ENCODE data around the gene CPA1. TPM values are rescaled to one million over a fixed set of nuclear protein-coding genes. Genes with fewer than 3 reads are reported as not detected.

CPA1 gene
- total RNA-seq, 2 donors from 2014 or later: 26,456 to 42,834 TPM

- Histone ChIP-seq H3K4me1 (no peaks in the 10 kb centered on the region), H3K27me3 (no peaks in the 10 kb centered on the region), H3K27ac (no peak overlapping the region), H3K9me3 (no peaks in the 10 kb centered on the region), H3K4me3 (no peak overlapping the region), H3K36me3 (replicated peaks in 1 of 2; ENCODE audit: insufficient read depth in 1 of 2, low read depth in 2 of 2) (no peaks in the 10 kb centered on the region)
- intact Hi-C loops (cut with DNase I): no loop called here
- WGBS, 2 donors: 77 to 78% methylated on average over 2 of the region's 2 CpGs
- TF ChIP-seq POLR2A (IDR thresholded peaks at IDR 0.05): no peak
- no peak for TF ChIP-seq CTCF (IDR thresholded peaks at IDR 0.05)
- DNase-seq: no peak
- ATAC-seq: no peak
Measured at GRCh38 chr7:130405003-130405402, 24.7 kb downstream of the CPA1 start.

- no peak overlapping the region for H3K27ac ChIP-seq
- WGBS, 2 donors: 76 to 78% methylated on average over 3 of the region's 3 CpGs
Measured at GRCh38 chr7:130409067-130409711, 28.9 kb downstream of the CPA1 start.

GRCh38 chr7:130409712-130410072 is 29.4 kb downstream of the CPA1 start:
- DNase-seq (no peak), ATAC-seq (no peak)
- Histone ChIP-seq H3K4me3 (no peak overlapping the region), H3K36me3 (replicated peaks in 1 of 2; ENCODE audit: insufficient read depth in 1 of 2, low read depth in 2 of 2) (no peaks in the 10 kb centered on the region), H3K9me3 (no peaks in the 10 kb centered on the region), H3K4me1 (no peaks in the 10 kb centered on the region), H3K27me3 (no peaks in the 10 kb centered on the region), H3K27ac (no peak overlapping the region)
- intact Hi-C loops (cut with DNase I): no loop called here
- TF ChIP-seq POLR2A (IDR thresholded peaks at IDR 0.05) (no peak), CTCF (IDR thresholded peaks at IDR 0.05) (no peak)
- 81 to 93% methylated on average over 4 of the region's 4 CpGs for WGBS, 2 donors

More at GRCh38 chr7:130409067-130409711, 28.9 kb downstream of the CPA1 start:
- Histone ChIP-seq H3K27me3 (no peaks in the 10 kb centered on the region), H3K9me3 (no peaks in the 10 kb centered on the region), H3K36me3 (replicated peaks in 1 of 2; ENCODE audit: insufficient read depth in 1 of 2, low read depth in 2 of 2) (no peaks in the 10 kb centered on the region), H3K4me3 (no peak overlapping the region), H3K4me1 (no peaks in the 10 kb centered on the region)
- no peak for ATAC-seq
- TF ChIP-seq CTCF (IDR thresholded peaks at IDR 0.05) (no peak), POLR2A (IDR thresholded peaks at IDR 0.05) (no peak)
- DNase-seq: no peak
- intact Hi-C loops (cut with DNase I): no loop called here

GRCh38 chr7:130410868-130411541 is 30.7 kb downstream of the CPA1 start:
- H3K27me3 ChIP-seq: no peaks in the 10 kb centered on the region
- ATAC-seq (no peak), DNase-seq (no peak)
- no peaks in the 10 kb centered on the region for H3K4me1 ChIP-seq
- TF ChIP-seq POLR2A (IDR thresholded peaks at IDR 0.05) (no peak), CTCF (IDR thresholded peaks at IDR 0.05) (no peak)
- no peaks in the 10 kb centered on the region for H3K36me3 ChIP-seq (replicated peaks in 1 of 2; ENCODE audit: insufficient read depth in 1 of 2, low read depth in 2 of 2)
- 80 to 83% methylated on average over 4 of the region's 4 CpGs for WGBS, 2 donors
- intact Hi-C loops (cut with DNase I): no loop called here
- no peak overlapping the region for H3K4me3 ChIP-seq
- no peak overlapping the region for H3K27ac ChIP-seq
- no peaks in the 10 kb centered on the region for H3K9me3 ChIP-seq

- Histone ChIP-seq H3K9me3 (no peaks in the 10 kb centered on the region), H3K4me1 (no peaks in the 10 kb centered on the region), H3K36me3 (replicated peaks in 1 of 2; ENCODE audit: insufficient read depth in 1 of 2, low read depth in 2 of 2) (no peaks in the 10 kb centered on the region), H3K4me3 (no peak overlapping the region), H3K27me3 (no peaks in the 10 kb centered on the region), H3K27ac (no peak overlapping the region)
- ATAC-seq (no peak), DNase-seq (no peak)
- 94 to 98% methylated on average over 4 of the region's 4 CpGs for WGBS, 2 donors
- intact Hi-C loops (cut with DNase I): no loop called here
- TF ChIP-seq POLR2A (IDR thresholded peaks at IDR 0.05) (no peak), CTCF (IDR thresholded peaks at IDR 0.05) (no peak)
Measured at GRCh38 chr7:130413201-130413600, 32.9 kb downstream of the CPA1 start.
